ENCODE results near the gene NFKB1. TPM values are rescaled to one million over a fixed set of nuclear protein-coding genes. Genes with fewer than 3 reads are reported as not detected.

The NFKB1 gene
- total and polyA plus RNA-seq, 2 donors: 26.0 to 42.6 TPM

GRCh38 chr4:102492531-102493241, 8.5 kb upstream of the NFKB1 start:
- Histone ChIP-seq H3K4me1 (ENCODE audit: control insufficient read depth in 2 of 2, insufficient read depth in 2 of 2, low read length in 2 of 2) (no peaks in the 10 kb centered on the region), H3K27ac (ENCODE audit: low read depth in 1 of 2, low read length in 1 of 2) (no peak overlapping the region), H3K9me3 (ENCODE audit: control insufficient read depth in 2 of 2, insufficient read depth in 1 of 2, low read length in 1 of 2) (no peaks in the 10 kb centered on the region), H3K36me3 (ENCODE audit: control insufficient read depth in 2 of 2, insufficient read depth in 2 of 2, low read length in 1 of 2) (no peaks in the 10 kb centered on the region), H3K27me3 (ENCODE audit: control insufficient read depth in 2 of 2, insufficient read depth in 1 of 2, low read length in 1 of 2) (no peaks in the 10 kb centered on the region), H3K4me3 (ENCODE audit: low read length in 2 of 2) (no peak overlapping the region)
- WGBS: 96% methylated on average over 2 of the region's 2 CpGs
- no peak for DNase-seq (ENCODE audit: low read depth in 6 of 9, low spot score in 9 of 9)

DNA sequence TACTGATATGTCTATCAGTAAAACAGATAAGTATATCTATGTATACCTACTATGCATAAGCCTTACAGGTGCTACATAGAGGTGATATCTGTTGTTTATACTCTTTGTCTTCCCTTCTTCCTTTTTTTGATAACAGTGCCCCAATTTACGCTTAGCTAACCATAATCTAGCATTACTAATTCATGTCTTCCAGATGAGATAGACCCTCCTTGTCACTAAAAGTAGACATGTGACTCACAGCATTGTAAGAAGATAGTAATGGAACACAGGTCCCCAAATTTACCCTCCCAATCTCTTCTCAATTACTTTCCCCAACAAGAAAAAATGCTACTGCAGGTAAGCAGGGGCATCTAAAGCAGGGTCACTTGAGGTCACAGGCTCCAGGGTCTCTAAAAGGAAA, 7.9 kb upstream of the NFKB1 start:
- no peaks in the 10 kb centered on the region for H3K27me3 ChIP-seq (ENCODE audit: control insufficient read depth in 2 of 2, insufficient read depth in 1 of 2, low read length in 1 of 2)
- no peaks in the 10 kb centered on the region for H3K9me3 ChIP-seq (ENCODE audit: control insufficient read depth in 2 of 2, insufficient read depth in 1 of 2, low read length in 1 of 2)
- DNase-seq (ENCODE audit: low read depth in 6 of 9, low spot score in 9 of 9): no peak
- H3K4me1 ChIP-seq (ENCODE audit: control insufficient read depth in 2 of 2, insufficient read depth in 2 of 2, low read length in 2 of 2): no peaks in the 10 kb centered on the region
- H3K4me3 ChIP-seq (ENCODE audit: low read length in 2 of 2): no peak overlapping the region
- no peak overlapping the region for H3K27ac ChIP-seq (ENCODE audit: low read depth in 1 of 2, low read length in 1 of 2)
- H3K36me3 ChIP-seq (ENCODE audit: control insufficient read depth in 2 of 2, insufficient read depth in 2 of 2, low read length in 1 of 2): no peaks in the 10 kb centered on the region
- 100% methylated on average over 1 of the region's 1 CpG for WGBS

DNA sequence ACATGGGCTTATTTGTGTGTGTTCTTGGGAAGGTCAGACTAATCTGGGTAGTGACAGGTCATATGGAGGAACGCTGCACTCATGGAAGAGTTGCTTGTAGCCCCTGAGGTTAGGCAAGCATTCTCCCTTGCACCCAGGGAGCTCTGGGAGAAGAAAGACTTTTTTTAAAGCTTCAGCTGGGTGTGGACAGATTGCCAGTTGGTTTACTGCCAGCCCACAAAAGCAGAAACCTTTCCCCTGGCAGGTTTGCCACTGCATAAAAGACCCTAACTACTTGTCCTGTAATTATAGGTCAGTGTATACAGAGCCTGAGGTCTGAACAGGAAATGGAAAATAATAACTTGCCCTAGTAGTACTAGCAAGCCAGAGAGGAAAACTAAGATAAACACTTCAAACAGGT, 7.4 kb upstream of the NFKB1 start:
- Histone ChIP-seq H3K27me3 (ENCODE audit: control insufficient read depth in 2 of 2, insufficient read depth in 1 of 2, low read length in 1 of 2) (no peaks in the 10 kb centered on the region), H3K4me1 (ENCODE audit: control insufficient read depth in 2 of 2, insufficient read depth in 2 of 2, low read length in 2 of 2) (no peaks in the 10 kb centered on the region), H3K9me3 (ENCODE audit: control insufficient read depth in 2 of 2, insufficient read depth in 1 of 2, low read length in 1 of 2) (no peaks in the 10 kb centered on the region), H3K4me3 (ENCODE audit: low read length in 2 of 2) (no peak overlapping the region), H3K27ac (ENCODE audit: low read depth in 1 of 2, low read length in 1 of 2) (no peak overlapping the region), H3K36me3 (ENCODE audit: control insufficient read depth in 2 of 2, insufficient read depth in 2 of 2, low read length in 1 of 2) (no peaks in the 10 kb centered on the region)
- DNase-seq (ENCODE audit: low read depth in 6 of 9, low spot score in 9 of 9): no peak
- WGBS: 88% methylated on average over 1 of the region's 1 CpG

GRCh38 chr4:102494603-102495002, 6.6 kb upstream of the NFKB1 start:
- Histone ChIP-seq H3K4me1 (ENCODE audit: control insufficient read depth in 2 of 2, insufficient read depth in 2 of 2, low read length in 2 of 2) (no peaks in the 10 kb centered on the region), H3K27me3 (ENCODE audit: control insufficient read depth in 2 of 2, insufficient read depth in 1 of 2, low read length in 1 of 2) (no peaks in the 10 kb centered on the region), H3K36me3 (ENCODE audit: control insufficient read depth in 2 of 2, insufficient read depth in 2 of 2, low read length in 1 of 2) (no peaks in the 10 kb centered on the region), H3K27ac (ENCODE audit: low read depth in 1 of 2, low read length in 1 of 2) (no peak overlapping the region), H3K4me3 (ENCODE audit: low read length in 2 of 2) (no peak overlapping the region), H3K9me3 (ENCODE audit: control insufficient read depth in 2 of 2, insufficient read depth in 1 of 2, low read length in 1 of 2) (no peaks in the 10 kb centered on the region)
- DNase-seq (ENCODE audit: low read depth in 6 of 9, low spot score in 9 of 9): no peak
- 93% methylated on average over 1 of the region's 1 CpG for WGBS

GRCh38 chr4:102497986-102498385, 3.2 kb upstream of the NFKB1 start:
- Histone ChIP-seq H3K27ac (ENCODE audit: low read depth in 1 of 2, low read length in 1 of 2) (no peak overlapping the region), H3K4me1 (ENCODE audit: control insufficient read depth in 2 of 2, insufficient read depth in 2 of 2, low read length in 2 of 2) (peaks cover 0 to 3% of the 10 kb centered on the region in 2 donors), H3K4me3 (ENCODE audit: low read length in 2 of 2) (no peak overlapping the region), H3K36me3 (ENCODE audit: control insufficient read depth in 2 of 2, insufficient read depth in 2 of 2, low read length in 1 of 2) (no peaks in the 10 kb centered on the region), H3K9me3 (ENCODE audit: control insufficient read depth in 2 of 2, insufficient read depth in 1 of 2, low read length in 1 of 2) (no peaks in the 10 kb centered on the region), H3K27me3 (ENCODE audit: control insufficient read depth in 2 of 2, insufficient read depth in 1 of 2, low read length in 1 of 2) (peaks cover 0 to 15% of the 10 kb centered on the region in 2 donors)
- WGBS: 98% methylated on average over 2 of the region's 2 CpGs
- no peak for DNase-seq (ENCODE audit: low read depth in 6 of 9, low spot score in 9 of 9)

DNA sequence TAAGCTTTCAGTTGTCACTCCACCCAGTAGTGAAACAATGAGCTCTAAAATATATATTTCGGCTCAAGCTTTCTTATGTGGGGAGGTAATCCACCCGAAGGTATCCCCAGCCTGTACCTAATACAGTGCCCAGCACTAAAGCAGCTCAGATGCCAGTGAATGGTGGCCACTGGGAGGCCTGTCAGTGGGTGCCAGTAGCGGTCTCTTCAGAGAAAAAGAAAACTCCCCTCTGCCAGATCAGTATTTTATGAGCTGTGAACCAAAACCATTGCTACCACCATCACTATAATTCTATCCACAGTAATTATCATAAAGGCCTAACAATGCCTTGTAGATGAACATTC, 835 bp upstream of the NFKB1 start:
- Histone ChIP-seq H3K27me3 (ENCODE audit: control insufficient read depth in 2 of 2, insufficient read depth in 1 of 2, low read length in 1 of 2) (peaks cover 0 to 15% of the 10 kb centered on the region in 2 donors), H3K27ac (ENCODE audit: low read depth in 1 of 2, low read length in 1 of 2) (peak overlapping the region; percentile 40 to 82), H3K4me1 (ENCODE audit: control insufficient read depth in 2 of 2, insufficient read depth in 2 of 2, low read length in 2 of 2) (peaks cover 0 to 3% of the 10 kb centered on the region in 2 donors), H3K9me3 (ENCODE audit: control insufficient read depth in 2 of 2, insufficient read depth in 1 of 2, low read length in 1 of 2) (no peaks in the 10 kb centered on the region), H3K36me3 (ENCODE audit: control insufficient read depth in 2 of 2, insufficient read depth in 2 of 2, low read length in 1 of 2) (no peaks in the 10 kb centered on the region), H3K4me3 (ENCODE audit: low read length in 2 of 2) (peak overlapping the region; percentile 51 to 89)
- no peak for DNase-seq (ENCODE audit: low read depth in 6 of 9, low spot score in 9 of 9)
- WGBS: 89% methylated on average over 3 of the region's 3 CpGs

DNA sequence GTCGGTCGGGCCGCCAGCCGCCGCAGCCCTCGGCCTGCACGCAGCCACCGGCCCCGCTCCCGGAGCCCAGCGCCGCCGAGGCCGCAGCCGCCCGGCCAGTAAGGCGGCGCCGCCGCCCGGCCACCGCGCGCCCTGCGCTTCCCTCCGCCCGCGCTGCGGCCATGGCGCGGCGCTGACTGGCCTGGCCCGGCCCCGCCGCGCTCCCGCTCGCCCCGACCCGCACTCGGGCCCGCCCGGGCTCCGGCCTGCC, 213 bp downstream of the NFKB1 start:
- peak overlapping the region; percentile 89 to 92 for H3K27ac ChIP-seq (ENCODE audit: low read depth in 1 of 2, low read length in 1 of 2)
- H3K9me3 ChIP-seq (ENCODE audit: control insufficient read depth in 2 of 2, insufficient read depth in 1 of 2, low read length in 1 of 2): no peaks in the 10 kb centered on the region
- peaks cover 0 to 15% of the 10 kb centered on the region in 2 donors for H3K27me3 ChIP-seq (ENCODE audit: control insufficient read depth in 2 of 2, insufficient read depth in 1 of 2, low read length in 1 of 2)
- H3K4me1 ChIP-seq (ENCODE audit: control insufficient read depth in 2 of 2, insufficient read depth in 2 of 2, low read length in 2 of 2): peaks cover 0 to 3% of the 10 kb centered on the region in 2 donors
- H3K36me3 ChIP-seq (ENCODE audit: control insufficient read depth in 2 of 2, insufficient read depth in 2 of 2, low read length in 1 of 2): no peaks in the 10 kb centered on the region
- DNase-seq (ENCODE audit: low read depth in 6 of 9, low spot score in 9 of 9): no peak
- under 1% methylated on average over 44 of the region's 44 CpGs for WGBS
- peak overlapping the region; percentile 81 to 89 for H3K4me3 ChIP-seq (ENCODE audit: low read length in 2 of 2)

GRCh38 chr4:102502543-102502818, 1.3 kb downstream of the NFKB1 start:
- WGBS: 44% methylated on average over 1 of the region's 1 CpG
- Histone ChIP-seq H3K4me1 (ENCODE audit: control insufficient read depth in 2 of 2, insufficient read depth in 2 of 2, low read length in 2 of 2) (peaks cover 0 to 3% of the 10 kb centered on the region in 2 donors), H3K4me3 (ENCODE audit: low read length in 2 of 2) (peak overlapping the region; percentile 81 to 89), H3K27ac (ENCODE audit: low read depth in 1 of 2, low read length in 1 of 2) (no peak overlapping the region), H3K27me3 (ENCODE audit: control insufficient read depth in 2 of 2, insufficient read depth in 1 of 2, low read length in 1 of 2) (peaks cover 0 to 15% of the 10 kb centered on the region in 2 donors), H3K36me3 (ENCODE audit: control insufficient read depth in 2 of 2, insufficient read depth in 2 of 2, low read length in 1 of 2) (no peaks in the 10 kb centered on the region), H3K9me3 (ENCODE audit: control insufficient read depth in 2 of 2, insufficient read depth in 1 of 2, low read length in 1 of 2) (no peaks in the 10 kb centered on the region)
- peak in 1 of 9 donors; percentile 22 for DNase-seq (ENCODE audit: low read depth in 6 of 9, low spot score in 9 of 9)

DNA sequence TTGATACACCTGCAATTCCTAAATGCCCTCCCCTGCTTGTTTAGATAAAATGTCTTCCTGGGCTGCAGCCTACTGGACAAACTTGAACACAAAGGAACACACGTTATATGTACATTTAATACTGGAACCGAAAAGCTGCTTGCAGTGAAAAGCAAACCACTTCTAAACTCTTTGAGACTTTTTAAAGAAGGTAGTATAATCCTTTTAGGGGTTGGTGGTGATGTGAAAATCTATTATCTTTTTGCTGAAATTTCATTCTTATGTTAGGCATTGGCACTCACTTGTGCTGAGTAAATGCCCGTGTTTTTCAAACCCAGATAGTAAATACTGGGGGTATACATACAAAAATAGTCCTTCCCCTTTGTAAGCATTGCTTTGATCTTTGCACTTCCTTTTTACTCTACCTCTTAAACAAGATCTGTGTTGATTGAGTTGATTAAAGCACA, 2.2 kb downstream of the NFKB1 start:
- DNase-seq (ENCODE audit: low read depth in 6 of 9, low spot score in 9 of 9): peak in 2 of 9 donors; percentile 29 to 54
- H3K27ac ChIP-seq (ENCODE audit: low read depth in 1 of 2, low read length in 1 of 2): peak overlapping the region in 1 of 2 donors; percentile 12
- H3K4me3 ChIP-seq (ENCODE audit: low read length in 2 of 2): peak overlapping the region in 1 of 2 donors; percentile 7
- peaks cover 0 to 3% of the 10 kb centered on the region in 2 donors for H3K4me1 ChIP-seq (ENCODE audit: control insufficient read depth in 2 of 2, insufficient read depth in 2 of 2, low read length in 2 of 2)
- H3K36me3 ChIP-seq (ENCODE audit: control insufficient read depth in 2 of 2, insufficient read depth in 2 of 2, low read length in 1 of 2): no peaks in the 10 kb centered on the region
- H3K9me3 ChIP-seq (ENCODE audit: control insufficient read depth in 2 of 2, insufficient read depth in 1 of 2, low read length in 1 of 2): no peaks in the 10 kb centered on the region
- peaks cover 0 to 15% of the 10 kb centered on the region in 2 donors for H3K27me3 ChIP-seq (ENCODE audit: control insufficient read depth in 2 of 2, insufficient read depth in 1 of 2, low read length in 1 of 2)
- 21% methylated on average over 3 of the region's 3 CpGs for WGBS

All from thymus (tissue), 11 donors.